HG02973 (cell line): Measurements from ENCODE around the gene DNAH10.
A peak's percentile ranks its signal among the peaks of the same experiment; 100 is the strongest.
"Not testable (repeated sequence)": the region's sequence is repeated elsewhere in the genome, so short reads cannot be mapped to it uniquely, and the experiment has no call there.

ENCODE experiments used
- ATAC-seq: cut with Tn5 transposase; IDR thresholded peaks from one replicate; pipeline ENCODE4 v1.9.1; 2021; ENCODE audit warnings: moderate library complexity; ENCODE audit not compliant: unreplicated experiment

DNAH10 gene

GRCh38 chr12:123748161-123748560, 13.9 kb upstream of the DNAH10 start:
- ATAC-seq = no peak

GRCh38 chr12:123748661-123749060, 13.4 kb upstream of the DNAH10 start:
- no peak for ATAC-seq

- ATAC-seq = no peak
Measured at GRCh38 chr12:123749355-123749754, 12.7 kb upstream of the DNAH10 start.

GRCh38 chr12:123750159-123750656, 11.9 kb upstream of the DNAH10 start:
- no peak for ATAC-seq

- ATAC-seq = no peak
Measured at GRCh38 chr12:123752046-123752445, 10.1 kb upstream of the DNAH10 start.

- no peak for ATAC-seq
Measured at GRCh38 chr12:123754041-123754772, 7.9 kb upstream of the DNAH10 start.

- ATAC-seq = no peak
Measured at GRCh38 chr12:123757561-123757960, 4.5 kb upstream of the DNAH10 start.

- no peak for ATAC-seq
Measured at GRCh38 chr12:123760267-123760938, 1.7 kb upstream of the DNAH10 start.

GRCh38 chr12:123762715-123763052, 583 bp downstream of the DNAH10 start:
- no peak for ATAC-seq

- no peak for ATAC-seq
Measured at GRCh38 chr12:123763093-123763492, 992 bp downstream of the DNAH10 start.

GRCh38 chr12:123764109-123764508, 2.0 kb downstream of the DNAH10 start:
- no peak for ATAC-seq

- ATAC-seq = no peak
Measured at GRCh38 chr12:123765504-123766035, 3.5 kb downstream of the DNAH10 start.

- peak; percentile 87 for ATAC-seq
Measured at GRCh38 chr12:123767613-123768012, 5.5 kb downstream of the DNAH10 start.

- no peak for ATAC-seq
Measured at GRCh38 chr12:123771261-123771660, 9.2 kb downstream of the DNAH10 start.

GRCh38 chr12:123772074-123772473, 10.0 kb downstream of the DNAH10 start:
- ATAC-seq = no peak

GRCh38 chr12:123773375-123773774, 11.3 kb downstream of the DNAH10 start:
- ATAC-seq = no peak

- ATAC-seq = no peak
Measured at GRCh38 chr12:123779551-123779950, 17.4 kb downstream of the DNAH10 start.

GRCh38 chr12:123782997-123783792, 21.1 kb downstream of the DNAH10 start:
- ATAC-seq = no peak

- no peak for ATAC-seq
Measured at GRCh38 chr12:123787466-123787865, 25.4 kb downstream of the DNAH10 start.

GRCh38 chr12:123788541-123788940, 26.4 kb downstream of the DNAH10 start:
- no peak for ATAC-seq

GRCh38 chr12:123789422-123789821, 27.3 kb downstream of the DNAH10 start:
- not testable (repeated sequence) for ATAC-seq
